Measurements from ENCODE around the gene ATP6V1G3.
"Not testable (repeated sequence)": the region's sequence is repeated elsewhere in the genome, so short reads cannot be mapped to it uniquely, and the experiment has no call there.

ATP6V1G3 gene

DNA sequence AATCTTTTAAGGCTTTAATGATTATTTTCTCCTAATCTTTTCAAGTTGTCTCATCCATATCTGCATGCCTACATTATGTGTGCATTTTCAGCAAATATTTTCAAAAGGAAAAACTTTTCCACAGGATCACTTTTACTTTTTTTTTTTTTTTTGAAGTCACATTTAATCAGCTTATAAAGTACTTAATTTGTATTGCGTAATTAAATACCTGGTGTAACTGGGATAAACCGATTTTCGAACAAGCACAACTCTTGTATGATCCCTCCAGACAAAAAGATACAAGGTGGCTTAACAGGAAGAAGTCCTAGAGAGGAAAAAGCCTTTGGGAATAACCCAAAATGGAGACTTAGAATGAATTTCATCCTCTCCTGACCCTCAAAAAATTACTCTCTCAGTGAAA, 1.3 kb upstream of the ATP6V1G3 start:
- no peak for DNase-seq

DNA sequence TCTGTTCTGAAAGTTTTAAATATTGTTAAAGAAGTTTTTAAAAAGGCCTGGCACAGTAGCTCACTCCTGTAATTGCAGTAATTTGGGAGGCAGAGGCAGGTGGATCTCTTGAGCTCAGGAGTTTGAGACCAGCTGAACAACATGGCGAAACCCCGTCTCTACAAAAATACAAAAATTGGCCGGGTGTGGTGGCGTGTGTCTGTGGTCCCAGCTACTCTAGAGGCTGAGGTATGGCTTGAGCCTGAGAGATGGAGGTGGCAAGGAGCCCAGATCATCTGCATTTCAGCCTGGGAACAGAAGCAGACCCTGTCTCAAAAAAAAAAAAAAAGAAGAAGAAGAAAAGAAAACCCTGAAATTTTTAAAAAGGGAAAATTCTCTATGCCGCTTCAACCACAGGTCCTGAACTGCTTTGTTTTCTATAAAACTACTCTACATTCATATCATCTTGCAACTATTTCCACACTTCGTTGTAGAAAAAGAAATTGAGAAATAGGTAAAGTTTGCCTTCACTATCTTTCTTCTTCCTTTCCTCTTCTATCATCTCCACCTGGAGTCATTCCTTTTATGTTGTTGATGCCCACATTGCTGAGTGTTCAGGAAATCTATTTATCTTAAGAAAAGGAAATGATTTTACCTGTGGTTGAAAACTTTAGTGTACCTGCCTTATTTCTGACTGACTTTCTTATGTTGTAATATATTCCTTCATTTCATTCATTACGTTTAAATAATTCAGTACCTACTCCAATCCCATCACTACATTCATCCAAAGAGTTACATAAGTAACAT, 1.7 kb downstream of the ATP6V1G3 start:
- no peak for DNase-seq

DNA sequence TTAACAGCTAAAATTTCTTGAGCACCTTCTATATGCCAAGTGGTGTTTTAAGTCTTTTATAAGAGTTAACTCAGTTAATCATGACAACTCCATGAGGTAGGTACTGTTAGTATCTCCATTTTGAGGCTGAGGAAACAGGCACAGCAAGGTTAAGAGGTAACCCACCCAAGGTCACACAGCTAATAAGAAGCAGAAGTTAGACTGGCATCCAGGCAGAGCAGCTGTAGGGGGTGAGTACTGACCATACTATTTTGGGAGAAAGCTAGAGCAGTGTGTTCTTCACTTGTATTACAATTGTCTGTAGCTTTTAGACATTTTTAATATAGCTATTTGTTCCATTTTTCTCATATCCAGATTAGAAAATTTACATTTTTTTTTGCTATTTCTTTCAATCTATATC, 4.8 kb downstream of the ATP6V1G3 start:
- DNase-seq, result no peak

DNA sequence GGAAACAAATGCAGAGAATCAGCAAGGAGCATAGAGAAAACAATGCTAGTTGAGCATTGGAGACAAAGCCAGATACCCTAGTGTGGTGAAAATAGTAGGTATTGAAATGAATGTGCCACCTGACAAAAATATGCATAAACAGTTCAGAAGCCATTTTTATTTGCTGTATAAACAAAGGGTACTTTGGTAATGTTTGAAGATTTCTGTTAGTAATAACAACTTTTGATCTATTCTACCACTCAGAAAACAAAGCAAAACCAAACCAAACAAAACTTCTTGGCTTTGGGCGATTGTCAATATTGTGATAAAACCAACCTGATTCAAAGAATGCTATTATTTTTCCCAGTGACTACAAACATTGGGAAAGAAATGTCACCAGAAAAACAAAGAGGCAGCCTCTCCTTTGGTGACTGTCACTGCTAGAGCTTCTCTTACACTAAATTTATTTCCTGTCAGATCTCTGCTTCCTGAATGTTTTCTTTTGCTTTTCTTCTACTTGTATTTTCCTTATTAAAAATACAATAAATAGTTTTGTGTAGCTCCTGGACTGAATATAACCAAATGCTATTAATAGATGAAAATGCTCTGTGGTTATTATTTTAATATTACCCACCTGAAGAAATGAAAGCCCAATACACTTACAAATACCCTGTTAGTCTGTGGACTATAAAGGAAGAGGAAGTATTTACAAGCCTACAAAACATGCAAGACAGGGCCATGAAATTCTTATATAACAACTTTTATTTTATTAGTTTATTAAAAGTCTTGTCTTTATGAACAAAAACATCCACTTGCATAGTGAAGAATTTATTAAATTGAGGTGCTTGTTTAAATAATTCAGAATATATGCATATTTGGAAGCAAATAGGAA, 5.7 kb downstream of the ATP6V1G3 start:
- peak in 1 of 3 donors; percentile 27 for DNase-seq

DNA sequence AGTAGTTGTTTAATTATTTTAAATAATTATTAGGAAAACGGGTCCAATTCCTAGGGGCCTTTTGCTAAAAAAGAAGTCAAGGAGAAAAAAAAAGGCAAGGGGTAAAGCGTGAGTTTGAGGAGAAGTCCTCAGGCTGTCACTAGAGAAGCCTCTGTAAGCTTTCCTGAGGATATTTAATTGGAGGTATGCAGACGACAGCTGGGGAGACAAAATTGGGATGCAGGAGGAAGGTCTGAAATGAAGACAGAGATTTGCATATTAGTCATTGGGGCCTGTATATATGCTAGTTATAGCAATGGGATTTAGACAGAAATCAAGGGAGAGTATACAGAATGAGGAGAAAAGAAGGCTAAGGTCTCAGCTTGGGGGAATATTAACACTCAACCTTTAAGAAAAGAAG, 8.6 kb downstream of the ATP6V1G3 start:
- DNase-seq, result no peak

DNA sequence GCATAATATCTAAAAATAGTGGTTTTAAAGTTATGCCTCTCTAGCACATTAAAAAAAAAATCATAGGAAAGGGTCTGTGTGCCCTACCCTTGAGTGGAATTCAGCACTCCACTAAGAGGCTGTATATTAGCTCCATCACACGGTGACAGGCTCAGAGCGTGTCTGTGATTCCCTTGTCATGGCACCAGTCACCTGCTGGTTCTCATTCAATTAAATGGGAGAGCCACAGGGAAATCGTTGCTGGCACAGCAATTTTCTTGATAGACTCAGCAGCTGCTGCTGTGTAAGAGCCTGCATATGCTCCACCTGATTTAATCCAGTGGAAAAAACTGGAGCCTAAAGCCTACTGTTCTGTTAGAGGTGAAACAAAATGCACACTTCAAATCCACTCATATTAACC, 9.5 kb downstream of the ATP6V1G3 start:
- DNase-seq, result no peak

DNA sequence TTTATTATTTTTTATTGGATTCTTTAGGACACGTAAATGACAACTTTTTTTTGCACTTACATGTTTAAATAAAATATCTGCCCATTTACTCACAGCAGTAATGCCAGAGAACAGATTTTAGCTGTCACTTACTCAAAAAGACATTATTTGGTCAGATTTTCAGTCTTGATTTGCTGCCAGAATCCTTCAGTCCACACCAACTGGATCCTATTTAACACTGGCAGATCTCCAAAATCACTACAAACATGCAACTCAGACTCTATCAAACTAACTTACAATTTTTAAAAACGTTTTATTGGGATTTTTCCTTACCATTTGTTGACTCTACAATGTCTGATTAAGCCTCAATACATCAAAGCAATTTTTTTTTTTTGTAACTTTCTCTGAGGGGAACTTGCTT, 11.1 kb downstream of the ATP6V1G3 start:
- DNase-seq, result no peak

DNA sequence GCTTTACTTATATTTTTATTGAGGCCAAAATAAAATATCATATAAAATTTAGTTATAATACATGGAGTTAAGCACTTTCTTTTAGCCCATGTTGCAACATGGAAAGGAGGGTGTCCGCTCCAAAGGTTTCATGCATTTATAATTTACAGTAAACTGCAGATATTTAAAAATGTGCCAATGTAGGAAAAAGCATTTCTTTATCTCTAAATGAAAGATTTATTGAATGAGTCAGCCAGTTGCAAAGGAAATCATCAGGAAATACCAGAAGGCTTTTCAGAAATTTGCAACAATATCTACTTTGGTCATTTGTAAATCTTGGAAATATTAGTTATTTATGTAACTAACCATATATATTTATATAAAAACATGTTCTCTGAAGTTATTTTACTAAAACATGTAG, 12.1 kb downstream of the ATP6V1G3 start:
- DNase-seq, result no peak

DNA sequence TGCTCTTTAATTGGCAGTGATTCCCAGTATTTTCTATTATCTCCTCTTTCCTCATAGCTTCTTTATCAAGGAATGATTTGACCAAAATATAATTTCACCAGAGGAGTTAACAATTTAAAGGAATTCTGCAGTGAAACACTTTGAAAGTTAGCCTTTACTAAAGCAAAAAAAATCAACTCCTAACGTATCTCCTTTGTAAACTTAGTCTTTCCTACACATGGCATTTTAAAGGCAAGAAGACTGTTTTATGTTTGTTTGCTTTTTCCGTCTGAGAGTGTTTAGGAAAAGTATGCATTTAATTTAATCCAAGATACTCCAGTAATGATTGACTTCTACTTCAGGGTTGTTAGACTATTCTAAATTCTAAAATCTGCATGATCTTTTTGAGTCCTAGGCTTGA, 15.9 kb downstream of the ATP6V1G3 start:
- DNase-seq, result no peak

DNA sequence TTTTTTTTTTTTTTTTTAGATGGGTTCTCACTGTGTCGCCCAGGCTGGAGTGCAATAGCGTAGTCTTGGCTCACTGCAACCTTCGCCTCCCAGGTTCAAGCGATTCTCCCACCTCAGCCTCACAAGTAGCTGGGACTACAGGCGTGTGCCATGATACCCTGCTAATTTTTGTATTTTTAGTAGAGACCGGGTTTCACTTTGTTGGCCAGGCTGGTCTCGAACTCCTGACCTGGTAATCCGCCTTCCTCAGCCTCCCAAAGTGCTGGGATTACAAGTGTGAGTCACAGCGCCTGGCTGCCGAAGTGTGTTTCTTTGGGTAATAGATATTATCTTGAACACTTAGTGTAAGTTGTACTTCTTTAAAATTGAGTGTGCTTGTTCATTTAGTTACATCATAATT, 16.4 kb downstream of the ATP6V1G3 start:
- DNase-seq, result not testable (repeated sequence)

DNA sequence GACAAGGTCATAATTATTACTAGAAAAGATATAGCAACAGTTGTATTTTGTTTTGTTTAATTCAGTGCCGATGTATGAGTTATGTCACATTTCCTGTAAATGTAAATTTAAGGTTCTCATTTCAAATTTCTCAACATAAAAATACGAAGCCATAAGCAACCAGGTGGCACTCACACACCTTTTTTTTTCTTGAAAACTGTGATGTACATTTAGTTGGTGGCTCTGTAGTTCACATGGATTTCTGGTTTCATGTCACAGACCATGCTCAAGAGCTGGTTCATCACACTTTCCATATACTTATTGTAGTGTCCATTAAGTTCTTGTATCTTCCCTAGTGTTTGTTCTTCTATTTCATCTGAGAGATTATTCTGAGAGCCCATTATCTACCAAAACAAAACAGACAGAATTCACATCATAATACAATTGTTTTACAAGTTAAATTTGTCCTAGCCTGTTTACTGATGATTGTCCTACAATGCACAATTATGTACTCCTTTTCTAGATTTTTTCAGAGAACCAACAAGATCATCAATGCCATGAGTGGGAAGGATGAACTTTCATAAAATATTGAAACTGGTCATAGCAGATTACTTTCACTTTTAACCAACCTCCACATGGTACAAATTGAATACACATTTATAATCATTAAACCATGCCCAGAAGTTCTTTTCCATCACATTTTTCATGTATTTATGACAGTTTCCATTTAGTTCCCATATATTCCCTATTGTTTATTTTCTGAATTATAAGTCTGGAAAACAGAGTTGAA, 17.1 kb downstream of the ATP6V1G3 start:
- DNase-seq, result no peak

DNA sequence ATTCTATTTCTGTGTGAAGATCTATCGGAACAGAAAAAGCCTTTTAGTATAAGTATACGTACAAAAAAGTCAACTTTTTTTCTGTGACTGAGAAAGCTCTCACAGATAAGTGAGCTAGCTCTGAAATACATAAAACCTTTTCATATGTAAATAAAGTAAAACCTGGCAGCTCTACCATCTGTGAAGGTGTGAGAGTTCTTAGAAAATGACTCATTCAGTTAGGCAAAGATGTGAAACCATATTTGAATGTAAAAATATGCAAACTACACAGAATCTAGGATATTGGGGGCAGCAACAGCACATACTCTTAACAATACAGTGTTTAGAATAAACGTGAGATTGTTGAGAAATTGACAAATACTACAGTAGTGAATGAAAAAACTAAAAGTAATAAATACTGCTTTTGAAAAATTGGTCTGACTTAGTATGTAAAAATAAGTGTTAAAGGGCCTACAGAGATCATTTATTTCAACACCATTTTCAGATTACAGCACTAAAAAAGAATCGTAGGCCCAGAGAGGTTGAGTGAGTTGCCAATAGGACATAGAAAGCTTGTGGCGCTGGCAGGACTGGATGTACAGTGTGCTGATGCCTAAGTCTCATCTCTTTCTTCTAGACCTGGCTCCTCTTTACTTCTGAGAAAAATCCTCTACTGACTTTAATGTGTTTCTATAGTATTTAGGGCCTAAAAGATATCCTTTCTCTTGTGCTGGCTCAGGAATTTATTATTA, 19.8 kb downstream of the ATP6V1G3 start:
- DNase-seq, result no peak

DNA sequence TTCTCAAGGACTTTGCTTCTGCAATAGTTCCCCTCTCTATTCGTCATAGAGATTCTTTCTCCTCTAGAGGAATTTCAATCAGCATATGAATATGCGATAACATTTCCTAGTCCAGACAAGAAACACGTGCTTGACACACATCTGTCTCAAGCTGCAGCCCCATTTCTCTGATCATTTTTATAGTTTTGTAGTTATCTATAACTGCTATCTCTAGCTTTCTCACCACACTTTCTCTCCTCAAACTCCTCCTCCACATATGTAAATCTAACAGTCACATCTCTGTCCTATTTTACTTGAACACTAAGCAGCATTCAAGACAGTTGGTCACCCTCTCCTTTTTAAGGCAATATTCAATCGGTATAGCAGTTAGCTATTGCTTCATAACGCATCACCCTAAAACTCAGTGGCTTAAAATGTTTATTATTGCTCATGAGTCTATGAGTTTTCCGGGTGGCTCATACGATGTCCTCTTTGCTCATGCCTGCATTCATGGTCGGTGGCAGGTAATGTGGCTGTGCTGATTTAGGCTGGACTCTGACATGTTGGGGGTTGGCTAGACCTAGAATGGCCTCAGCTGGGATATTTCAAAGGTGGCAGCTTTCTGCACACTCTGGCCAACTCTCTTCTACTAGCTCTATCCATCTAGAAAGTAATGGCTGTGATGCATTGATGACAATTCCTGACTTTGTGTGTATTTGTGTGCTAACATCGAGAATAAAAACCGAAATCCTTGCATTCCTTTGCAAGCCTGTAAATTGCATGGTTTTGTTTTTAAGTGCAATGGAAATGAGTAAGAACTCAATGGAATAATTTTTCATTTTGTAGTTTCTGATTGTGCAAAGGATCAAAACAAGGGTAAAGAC, 20.6 kb downstream of the ATP6V1G3 start:
- DNase-seq, result no peak

DNA sequence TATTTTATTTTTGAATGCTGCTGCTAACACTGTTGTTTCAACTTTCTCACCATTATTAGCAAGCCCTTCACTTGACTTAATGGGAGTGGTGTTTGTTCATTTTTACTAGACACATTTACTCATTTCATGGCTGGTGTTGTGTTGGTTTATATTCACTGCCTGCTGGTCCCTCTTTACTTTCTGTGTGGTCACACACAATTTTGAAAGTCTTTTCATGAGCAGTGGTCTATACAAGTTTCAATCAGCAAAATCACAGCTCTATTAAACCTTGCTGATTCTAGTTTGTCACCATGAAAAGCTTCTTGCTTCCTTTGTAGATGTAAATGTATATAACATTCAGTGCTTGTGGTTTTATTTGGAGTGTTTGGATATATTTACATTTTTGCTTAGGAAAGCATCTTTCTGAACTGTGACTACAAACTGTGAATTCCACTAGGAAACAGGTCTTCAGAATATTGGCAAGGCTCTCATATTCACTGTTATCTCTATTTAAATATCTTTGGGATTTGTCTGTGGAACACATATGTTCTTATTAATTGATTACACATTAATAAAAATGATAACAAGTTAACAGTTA, 22.8 kb downstream of the ATP6V1G3 start:
- no peak for DNase-seq

DNA sequence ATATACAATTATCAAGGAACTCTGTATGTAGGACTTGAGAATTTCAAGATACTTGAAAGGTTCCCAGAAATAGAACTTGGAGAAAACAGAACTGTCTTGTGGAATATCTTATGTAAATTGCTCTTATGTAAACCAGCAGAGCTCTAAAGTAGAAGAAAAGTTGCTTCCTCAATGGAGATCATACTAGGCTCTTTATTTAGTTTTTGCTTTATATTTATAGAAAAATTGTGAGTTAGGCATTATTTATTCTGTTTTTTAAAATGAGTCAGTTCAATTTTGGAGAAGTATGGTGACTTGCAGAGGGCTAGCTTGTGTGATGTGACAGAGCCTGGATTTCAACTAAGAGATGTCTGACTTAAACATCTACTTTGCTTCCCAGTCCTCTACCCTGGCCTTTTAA, 40.4 kb downstream of the ATP6V1G3 start:
- DNase-seq, result peak; percentile 32 to 75 (median 59)

DNA sequence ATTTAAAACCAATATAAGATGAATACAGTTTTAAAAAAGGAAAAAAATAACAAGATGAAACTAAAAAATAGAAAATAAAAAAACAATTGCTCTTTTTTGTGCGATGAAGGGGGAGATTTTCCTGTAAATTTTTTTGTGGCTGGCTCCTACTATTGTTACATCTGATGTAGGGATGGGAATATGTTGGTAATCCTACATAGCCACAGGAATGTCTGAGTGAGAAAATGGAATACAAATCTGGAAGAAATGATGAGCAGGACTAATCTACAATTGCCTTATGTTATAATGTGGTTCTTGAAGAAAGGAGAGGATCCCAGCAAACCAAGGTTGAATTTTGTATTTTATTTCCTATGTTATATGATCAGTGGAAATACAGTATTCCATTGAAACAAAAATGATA, 40.9 kb downstream of the ATP6V1G3 start:
- no peak for DNase-seq

DNA sequence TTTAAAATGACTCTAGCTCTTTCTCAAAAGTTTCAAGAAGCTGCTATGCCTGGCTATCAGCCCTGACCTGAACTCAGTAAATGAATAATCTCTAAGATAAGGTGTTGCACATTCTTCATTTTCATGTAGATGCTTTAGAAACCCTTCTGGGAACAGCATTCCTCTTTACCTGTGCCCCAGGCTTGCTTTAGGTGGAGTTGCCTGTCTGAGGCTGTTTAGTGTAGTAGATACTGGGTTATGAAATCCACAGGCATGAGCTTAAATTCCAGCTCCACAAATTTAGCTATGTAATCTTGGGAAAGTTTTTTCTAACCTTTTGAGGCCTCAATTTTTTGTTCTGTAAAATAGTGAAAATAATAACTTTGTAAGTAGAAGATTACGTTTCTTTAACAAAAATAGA, 41.6 kb downstream of the ATP6V1G3 start:
- no peak for DNase-seq

DNA sequence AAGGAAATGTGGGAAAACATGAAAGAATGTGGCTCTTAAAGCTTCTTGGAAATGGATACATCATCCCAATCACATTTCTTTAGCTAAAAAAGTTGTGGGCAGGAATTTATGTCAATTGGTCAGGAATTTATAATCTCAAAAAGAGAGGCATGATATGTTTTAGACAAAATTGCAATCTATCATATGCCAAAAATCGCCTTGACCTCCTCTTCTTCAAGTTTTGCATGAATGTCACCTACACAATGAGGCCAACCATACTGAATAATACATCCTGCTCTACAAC, 42.4 kb downstream of the ATP6V1G3 start:
- no peak for DNase-seq

DNA sequence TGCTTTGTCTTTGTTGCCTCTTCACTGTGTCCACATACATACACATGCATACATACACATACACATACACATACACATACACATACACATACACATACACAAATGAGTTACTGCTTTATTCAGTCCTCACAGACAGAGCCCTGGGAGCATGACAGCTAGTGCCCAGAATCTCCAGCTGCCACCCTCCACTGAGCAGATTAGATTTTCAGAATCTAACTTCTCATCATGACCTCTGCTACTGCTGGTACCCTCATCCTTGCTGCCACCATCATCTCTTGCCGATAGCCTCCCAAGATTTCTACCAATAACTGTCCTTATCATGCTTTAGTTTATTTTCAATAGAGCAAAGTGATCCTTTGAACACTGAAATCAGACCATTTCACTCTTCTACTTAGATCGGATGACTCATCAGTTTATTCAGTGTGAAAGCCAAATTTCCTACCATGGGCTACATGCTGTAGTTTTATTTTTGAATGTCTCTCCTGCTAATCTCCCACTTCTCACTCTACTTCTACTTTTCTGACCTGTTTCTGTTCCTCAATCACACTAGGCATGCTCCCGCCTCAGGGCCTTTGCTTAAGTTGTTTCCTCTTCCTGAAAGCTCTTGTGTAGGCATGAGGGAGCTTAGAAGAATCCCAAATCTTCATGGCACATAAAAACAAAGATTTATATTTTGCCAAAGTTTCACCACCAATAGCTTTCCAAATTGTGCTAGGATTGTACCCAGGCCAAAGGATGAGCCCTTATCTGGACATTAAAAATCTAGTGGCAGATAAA, 43.0 kb downstream of the ATP6V1G3 start:
- peak; percentile 77 to 84 (median 78) for DNase-seq

DNA sequence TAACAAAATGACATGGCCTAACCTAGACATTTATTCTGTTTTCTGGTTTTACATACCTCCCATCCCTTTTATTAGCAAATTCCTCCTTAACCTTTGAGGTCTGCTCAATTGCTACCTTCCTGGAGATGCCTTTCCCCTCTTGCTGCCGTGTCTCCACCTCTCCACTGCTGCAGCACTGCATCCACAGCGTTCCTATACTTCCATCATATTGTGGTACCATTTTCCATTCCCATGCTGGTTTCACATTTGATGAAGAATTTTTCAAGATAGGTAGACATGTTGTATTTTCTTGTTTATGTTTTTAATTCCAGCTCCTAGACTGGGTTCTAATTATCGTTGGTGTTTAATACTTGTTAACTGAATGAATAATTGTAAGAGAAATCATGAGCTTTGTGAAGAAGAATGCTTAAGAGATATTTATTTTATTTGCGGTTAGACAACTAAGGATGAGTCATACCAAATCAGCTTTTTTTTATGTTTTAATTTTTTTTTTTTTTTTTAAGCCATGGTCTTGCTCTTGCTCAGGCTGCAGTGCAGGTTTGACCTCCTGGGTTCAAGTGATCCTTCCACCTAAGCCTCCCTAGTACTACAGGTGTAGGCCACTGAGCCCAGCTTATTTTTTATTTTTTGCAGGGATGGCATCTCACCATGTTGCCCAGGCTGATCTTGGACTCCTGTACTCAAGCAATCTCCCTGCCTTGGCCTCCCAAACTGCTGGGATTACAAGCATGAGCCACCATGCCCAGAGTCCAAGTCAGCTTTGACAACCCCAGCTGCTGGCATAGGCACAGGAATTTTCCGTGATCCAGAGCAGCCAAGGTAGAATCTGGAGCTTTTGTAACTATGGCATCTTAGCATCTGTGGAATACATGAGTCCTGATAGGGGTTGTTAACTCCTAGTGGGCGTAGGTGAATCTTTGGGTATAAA, 44.0 kb downstream of the ATP6V1G3 start:
- DNase-seq, result no peak
